HG02970 (cell line): ENCODE data around the gene MTAP.

ENCODE experiments used
- ATAC-seq: cut with Tn5 transposase; IDR thresholded peaks from one replicate; pipeline ENCODE4 v1.9.1; 2021; ENCODE audit warnings: mild to moderate bottlenecking, moderate library complexity, moderate number of reproducible peaks; ENCODE audit not compliant: unreplicated experiment, low FRiP score

The MTAP gene

GRCh38 chr9:21802418-21803000 is at the start of gene MTAP:
MTAP (plus strand) TSS chr9:21802636; CDS start chr9:21802749, 113 bp downstream.
- ATAC-seq: peak; percentile 64

GRCh38 chr9:21753523-21753922 is 48.9 kb upstream of the MTAP start:
- ATAC-seq: no peak

GRCh38 chr9:21754741-21755140 is 47.7 kb upstream of the MTAP start:
- no peak for ATAC-seq

GRCh38 chr9:21758540-21758939 is 43.9 kb upstream of the MTAP start:
- no peak for ATAC-seq

GRCh38 chr9:21761309-21761901 is 41.0 kb upstream of the MTAP start:
- ATAC-seq: no peak

GRCh38 chr9:21762064-21762463 is 40.4 kb upstream of the MTAP start:
- no peak for ATAC-seq

- ATAC-seq: no peak
Observed at GRCh38 chr9:21764846-21765245, 37.6 kb upstream of the MTAP start.

- no peak for ATAC-seq
Observed at GRCh38 chr9:21766096-21766495, 36.3 kb upstream of the MTAP start.

- no peak for ATAC-seq
Observed at GRCh38 chr9:21770871-21771560, 31.4 kb upstream of the MTAP start.

GRCh38 chr9:21777701-21778100 is 24.7 kb upstream of the MTAP start:
- no peak for ATAC-seq

- ATAC-seq: no peak
Observed at GRCh38 chr9:21778304-21778703, 24.1 kb upstream of the MTAP start.

GRCh38 chr9:21779397-21779796 is 23.0 kb upstream of the MTAP start:
- no peak for ATAC-seq

GRCh38 chr9:21781656-21782055 is 20.8 kb upstream of the MTAP start:
- ATAC-seq: no peak

- ATAC-seq: no peak
Observed at GRCh38 chr9:21782205-21782604, 20.2 kb upstream of the MTAP start.

- no peak for ATAC-seq
Observed at GRCh38 chr9:21788752-21789151, 13.7 kb upstream of the MTAP start.

GRCh38 chr9:21789541-21790037 is 12.8 kb upstream of the MTAP start:
- peak; percentile 97 for ATAC-seq

GRCh38 chr9:21795483-21795882 is 7.0 kb upstream of the MTAP start:
- ATAC-seq: no peak

GRCh38 chr9:21796768-21797167 is 5.7 kb upstream of the MTAP start:
- ATAC-seq: no peak

- ATAC-seq: no peak
Observed at GRCh38 chr9:21800931-21801682, 1.3 kb upstream of the MTAP start.

- peak; percentile 20 for ATAC-seq
Observed at GRCh38 chr9:21801683-21802417, 586 bp upstream of the MTAP start.
